PC-9 (cell line): Measurements from ENCODE around the gene NTNG1. TPM values are rescaled to one million over a fixed set of nuclear protein-coding genes. Genes with fewer than 3 reads are reported as not detected.
A peak's percentile ranks its signal among the peaks of the same experiment; 100 is the strongest.

Experiments
- BruUV-seq: library from RNA; stranded (reverse); fragments of 400-500 nt; replicated peaks from 2 replicates; lab custom pipeline; 2021; lab: Mats Ljungman, UMichigan
- CTCF ChIA-PET: fragments of 300-600 bp; sonication (Branson Sonifier 250); formaldehyde crosslinking; loops from one replicate; lab custom pipeline; 2022; ENCODE audit warnings: antibody characterized with exemption; lab: Charles Lee
- POLR2A ChIA-PET: fragments of 300-600 bp; sonication (Branson Sonifier 250); formaldehyde crosslinking; loops from one replicate; lab custom pipeline; 2022; ENCODE audit warnings: antibody characterized with exemption; ENCODE audit not compliant: unreplicated experiment; lab: Charles Lee
- DNase-seq, 2 experiments: peaks; one replicate each; pipeline versions ENCODE4 v3.0.0 to v3.0.0-alpha.2; 2015 to 2022; ENCODE audit warnings: mixed read lengths in 1 of 2
- H2AFZ ChIP-seq: fragments of 200-600 bp; sonication (generic); 2 replicates; pipeline ENCODE4 v1.8.1; 2017; ENCODE audit warnings: antibody characterized with exemption
- H3F3A ChIP-seq: fragments of 200-600 bp; sonication (generic); 2 replicates; pipeline ENCODE4 v1.8.1; 2017; ENCODE audit warnings: antibody characterized with exemption, mild to moderate bottlenecking, low read depth; ENCODE audit not compliant: insufficient read depth
- H3K27ac ChIP-seq: fragments of 200-600 bp; sonication (generic); 2 replicates; pipeline ENCODE4 v1.6.1; 2016; ENCODE audit warnings: mixed run types
- H3K27me3 ChIP-seq: fragments of 200-600 bp; sonication (generic); 2 replicates; pipeline ENCODE4 v1.6.1; 2016; ENCODE audit warnings: low read depth, mixed run types; ENCODE audit not compliant: insufficient read depth
- H3K36me3 ChIP-seq: fragments of 200-600 bp; sonication (generic); 2 replicates; pipeline ENCODE4 v1.6.1; 2016; ENCODE audit warnings: low read depth, mixed run types
- H3K4me1 ChIP-seq: fragments of 200-600 bp; sonication (generic); replicated peaks from 2 replicates; pipeline ENCODE4 v1.6.1; 2016; ENCODE audit warnings: mixed run types; ENCODE audit not compliant: insufficient read depth
- H3K4me2 ChIP-seq: fragments of 200-600 bp; sonication (generic); 2 replicates; pipeline ENCODE4 v1.6.1; 2017; ENCODE audit warnings: mixed run types
- H3K4me3 ChIP-seq: fragments of 200-600 bp; sonication (generic); 2 replicates; pipeline ENCODE4 v1.6.1; 2016; ENCODE audit warnings: mixed run types
- H3K79me2 ChIP-seq: fragments of 200-600 bp; sonication (generic); 2 replicates; pipeline ENCODE4 v1.6.1; 2017; ENCODE audit warnings: low read depth, mixed run types
- H3K9me2 ChIP-seq: fragments of 200-600 bp; sonication (generic); 2 replicates; pipeline ENCODE4 v1.8.1; 2017; ENCODE audit warnings: mild to moderate bottlenecking; ENCODE audit not compliant: insufficient read depth
- H3K9me3 ChIP-seq: fragments of 200-600 bp; sonication (generic); 2 replicates; pipeline ENCODE4 v1.8.1; 2016; ENCODE audit warnings: low read depth; ENCODE audit not compliant: insufficient read depth
- H4K20me1 ChIP-seq: fragments of 200-600 bp; sonication (generic); 2 replicates; pipeline ENCODE4 v1.8.1; 2017; ENCODE audit not compliant: insufficient read depth
- EZH2 ChIP-seq: fragments of 200-600 bp; sonication (generic); IDR thresholded peaks from 2 replicates; pipeline ENCODE4 v1.8.0; 2017; ENCODE audit warnings: antibody characterized with exemption, low read depth
- intact Hi-C: fragments of 100-400 bp; cut with micrococcal nuclease; formaldehyde crosslinking; loops from one replicate; pipeline ENCODE4 v1.10.0; 2022; ENCODE audit not compliant: unreplicated experiment
- total RNA-seq: library from RNA; stranded (reverse); gene quantifications from 2 replicates; pipeline ENCODE4 v1.2.3, GENCODE V29; 2021
- TF ChIP-seq, protein P1 (sequence below): fragments of 200-600 bp; sonication (generic); conservative IDR thresholded peaks from 2 replicates; pipeline ENCODE4 v1.6.1; 2017; ENCODE audit warnings: mixed run types, antibody characterized with exemption, mild to moderate bottlenecking, moderate library complexity

The NTNG1 gene
- total RNA-seq, 1 experiment from 2014 or later, result not detected

DNA sequence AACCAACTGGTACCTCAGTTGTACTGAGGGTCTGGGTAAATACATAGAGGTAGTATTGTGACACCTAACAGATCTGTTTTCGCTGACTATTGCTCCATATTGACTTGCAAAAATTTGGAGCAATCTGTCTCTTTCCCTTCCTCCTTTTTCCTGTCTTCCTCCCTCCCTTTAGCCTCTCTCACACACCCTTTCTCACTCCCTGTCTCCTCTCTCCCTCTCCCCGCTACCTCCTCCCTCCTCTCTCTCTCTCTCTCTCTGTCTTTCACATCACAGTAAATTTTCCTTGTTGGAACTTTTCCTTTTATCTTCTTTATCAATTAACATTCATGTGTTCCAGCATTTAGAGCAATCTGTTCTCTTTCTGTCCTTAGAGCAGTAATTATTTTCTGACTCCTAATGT, 278.2 kb downstream of the NTNG1 start:
- no peak for DNase-seq
- H3K36me3 ChIP-seq, result no peaks in the 10 kb centered on the region
- H2AFZ ChIP-seq, result no peak overlapping the region
- no TSS peak for BruUV-seq
- no peaks in the 10 kb centered on the region for H4K20me1 ChIP-seq
- CTCF ChIA-PET, result no interaction called here
- intact Hi-C loops, result no loop called here
- no peaks in the 10 kb centered on the region for H3F3A ChIP-seq
- H3K9me2 ChIP-seq, result no peaks in the 10 kb centered on the region
- H3K4me1 ChIP-seq, result no peaks in the 10 kb centered on the region
- H3K4me3 ChIP-seq, result no peak overlapping the region
- no peak for TF ChIP-seq EZH2
- TF ChIP-seq, protein P1, sequence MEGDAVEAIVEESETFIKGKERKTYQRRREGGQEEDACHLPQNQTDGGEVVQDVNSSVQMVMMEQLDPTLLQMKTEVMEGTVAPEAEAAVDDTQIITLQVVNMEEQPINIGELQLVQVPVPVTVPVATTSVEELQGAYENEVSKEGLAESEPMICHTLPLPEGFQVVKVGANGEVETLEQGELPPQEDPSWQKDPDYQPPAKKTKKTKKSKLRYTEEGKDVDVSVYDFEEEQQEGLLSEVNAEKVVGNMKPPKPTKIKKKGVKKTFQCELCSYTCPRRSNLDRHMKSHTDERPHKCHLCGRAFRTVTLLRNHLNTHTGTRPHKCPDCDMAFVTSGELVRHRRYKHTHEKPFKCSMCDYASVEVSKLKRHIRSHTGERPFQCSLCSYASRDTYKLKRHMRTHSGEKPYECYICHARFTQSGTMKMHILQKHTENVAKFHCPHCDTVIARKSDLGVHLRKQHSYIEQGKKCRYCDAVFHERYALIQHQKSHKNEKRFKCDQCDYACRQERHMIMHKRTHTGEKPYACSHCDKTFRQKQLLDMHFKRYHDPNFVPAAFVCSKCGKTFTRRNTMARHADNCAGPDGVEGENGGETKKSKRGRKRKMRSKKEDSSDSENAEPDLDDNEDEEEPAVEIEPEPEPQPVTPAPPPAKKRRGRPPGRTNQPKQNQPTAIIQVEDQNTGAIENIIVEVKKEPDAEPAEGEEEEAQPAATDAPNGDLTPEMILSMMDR, result no peak
- no peak overlapping the region for H3K4me2 ChIP-seq
- H3K27ac ChIP-seq, result no peak overlapping the region
- POLR2A ChIA-PET, result no interaction called here
- H3K9me3 ChIP-seq, result no peaks in the 10 kb centered on the region
- H3K79me2 ChIP-seq, result no peaks in the 10 kb centered on the region
- no peaks in the 10 kb centered on the region for H3K27me3 ChIP-seq

GRCh38 chr1:107422901-107423300, 282.1 kb downstream of the NTNG1 start:
- Histone ChIP-seq H3K9me2 (no peaks in the 10 kb centered on the region), H3K4me3 (no peak overlapping the region), H2AFZ (no peak overlapping the region), H3F3A (no peaks in the 10 kb centered on the region), H3K4me1 (no peaks in the 10 kb centered on the region), H3K4me2 (no peak overlapping the region), H3K36me3 (no peaks in the 10 kb centered on the region), H3K79me2 (no peaks in the 10 kb centered on the region), H3K27ac (no peak overlapping the region), H3K9me3 (no peaks in the 10 kb centered on the region), H3K27me3 (no peaks in the 10 kb centered on the region), H4K20me1 (no peaks in the 10 kb centered on the region)
- no peak for DNase-seq
- no peak for TF ChIP-seq EZH2
- TF ChIP-seq, protein P1, result no peak
- ChIA-PET CTCF (no interaction called here), POLR2A (no interaction called here)
- BruUV-seq, result no TSS peak
- intact Hi-C loops, result no loop called here

DNA sequence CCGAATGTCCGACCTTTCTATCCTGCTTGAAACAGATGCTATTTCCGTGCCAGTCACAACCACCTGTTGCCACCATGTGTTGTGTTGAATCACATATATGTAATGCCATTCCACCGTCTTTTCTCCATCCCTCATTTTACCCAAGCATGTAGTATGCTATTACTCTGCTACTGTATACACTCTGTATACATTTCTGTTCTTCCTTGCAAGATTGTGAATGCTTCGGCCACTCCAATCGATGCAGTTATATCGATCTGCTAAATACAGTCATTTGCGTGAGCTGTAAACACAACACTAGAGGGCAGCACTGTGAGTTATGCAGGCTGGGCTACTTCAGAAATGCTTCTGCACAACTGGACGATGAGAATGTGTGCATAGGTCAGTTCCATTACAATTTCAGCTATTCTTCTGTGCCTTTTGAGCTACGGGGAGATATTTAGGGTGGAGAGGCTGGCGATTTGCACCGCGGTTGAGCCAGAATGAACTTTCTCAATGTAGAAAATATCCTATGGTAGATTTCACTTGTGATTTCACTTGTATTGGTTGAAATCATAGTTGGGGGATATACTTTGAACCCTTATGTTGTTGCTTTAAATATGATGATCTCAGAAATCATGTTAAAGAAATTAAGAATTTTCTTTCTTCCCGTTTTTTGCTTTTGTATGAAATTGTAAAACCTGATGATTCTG, 289.8 kb downstream of the NTNG1 start:
- ChIA-PET POLR2A (no interaction called here), CTCF (interaction anchor here (0.9 to 1.6 kb wide), 2 partner anchors 98 to 317 kb away, joined by 3 to 11 read pairs; no protein-coding TSS in a partner anchor)
- Histone ChIP-seq H3K9me2 (no peaks in the 10 kb centered on the region), H3K9me3 (no peaks in the 10 kb centered on the region), H3K4me1 (no peaks in the 10 kb centered on the region), H3K27me3 (no peaks in the 10 kb centered on the region), H3K36me3 (no peaks in the 10 kb centered on the region), H3K4me3 (no peak overlapping the region), H3K27ac (no peak overlapping the region), H3K79me2 (no peaks in the 10 kb centered on the region), H3F3A (no peaks in the 10 kb centered on the region), H4K20me1 (no peaks in the 10 kb centered on the region), H2AFZ (no peak overlapping the region; the same call in 1 of the 2 replicates), H3K4me2 (no peak overlapping the region)
- TF ChIP-seq, protein P1, result peak; percentile 93
- no peak for TF ChIP-seq EZH2
- DNase-seq, result peak; percentile 7 to 59
- no TSS peak for BruUV-seq
- intact Hi-C loops, result loop anchor here (1.0 to 10.0 kb wide), 2 partner anchors 94 to 320 kb away; no protein-coding TSS in a partner anchor
